Activated T-helper 9 cell treated with anti-CD3 and anti-CD28 coated beads, Interleukin-2, amount 50 U/mL, for 16 hours (primary cell): Measurements from ENCODE around the gene SASS6.
"Not testable (repeated sequence)": the region's sequence is repeated elsewhere in the genome, so short reads cannot be mapped to it uniquely, and the experiment has no call there.

ENCODE experiments used
- DNase-seq: peaks from one replicate; pipeline ENCODE4 v3.0.0-alpha.2; 2020; ENCODE audit warnings: low read depth

The SASS6 gene

DNA sequence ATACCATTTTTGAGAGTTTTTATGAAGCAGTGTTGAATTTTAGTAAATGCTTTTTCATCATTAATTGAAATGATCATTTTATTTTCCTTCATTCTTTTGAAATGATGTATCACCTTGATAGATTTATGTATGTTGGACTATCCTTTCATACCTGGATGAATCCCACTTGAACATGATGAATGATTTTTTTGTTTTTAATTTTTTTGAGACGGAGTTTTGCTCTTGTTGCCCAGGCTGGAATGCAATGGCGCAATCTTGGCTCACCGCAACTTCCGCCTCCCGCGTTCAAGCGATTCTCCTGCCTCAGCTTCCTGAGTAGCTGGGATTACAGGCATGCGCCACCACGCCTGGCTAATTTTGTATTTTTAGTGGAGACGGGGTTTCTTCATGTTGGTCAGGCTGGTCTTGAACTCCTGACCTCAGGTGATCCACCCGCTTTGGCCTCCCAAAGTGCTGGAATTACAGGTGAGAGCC is 85.5 kb downstream of the SASS6 start:
- not testable (repeated sequence) for DNase-seq

DNA sequence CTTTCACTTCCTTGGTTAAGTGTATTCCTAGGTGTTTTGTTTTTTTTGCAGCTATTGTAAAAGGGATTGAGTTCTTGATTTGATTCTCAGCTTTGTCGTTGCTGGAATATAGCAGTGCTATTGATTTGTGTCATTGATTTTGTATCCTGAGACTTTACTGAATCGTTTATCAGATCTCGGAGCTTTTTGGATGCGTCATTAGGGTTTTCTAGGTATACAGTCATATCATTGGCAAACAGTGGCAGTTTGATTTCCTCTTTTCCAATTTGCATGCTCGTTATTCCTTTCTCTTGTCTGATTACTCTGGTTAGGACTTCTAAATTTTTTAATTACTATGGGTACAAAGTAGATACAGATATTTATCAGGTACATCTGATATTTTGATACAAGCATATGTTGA is 87.5 kb downstream of the SASS6 start:
- DNase-seq, result no peak

GRCh38 chr1:100039591-100039990 is 93.1 kb downstream of the SASS6 start:
- DNase-seq, result no peak

GRCh38 chr1:100038660-100039287 is 94.0 kb downstream of the SASS6 start:
- DNase-seq, result peak; percentile 71

- peak; percentile 89 for DNase-seq
These were observed 94.6 kb downstream of the SASS6 start for GRCh38 chr1:100037927-100038659.

GRCh38 chr1:100037656-100037926 is 95.1 kb downstream of the SASS6 start:
- DNase-seq, result no peak

GRCh38 chr1:100036718-100037655 is 95.7 kb downstream of the SASS6 start:
- no peak for DNase-seq

DNA sequence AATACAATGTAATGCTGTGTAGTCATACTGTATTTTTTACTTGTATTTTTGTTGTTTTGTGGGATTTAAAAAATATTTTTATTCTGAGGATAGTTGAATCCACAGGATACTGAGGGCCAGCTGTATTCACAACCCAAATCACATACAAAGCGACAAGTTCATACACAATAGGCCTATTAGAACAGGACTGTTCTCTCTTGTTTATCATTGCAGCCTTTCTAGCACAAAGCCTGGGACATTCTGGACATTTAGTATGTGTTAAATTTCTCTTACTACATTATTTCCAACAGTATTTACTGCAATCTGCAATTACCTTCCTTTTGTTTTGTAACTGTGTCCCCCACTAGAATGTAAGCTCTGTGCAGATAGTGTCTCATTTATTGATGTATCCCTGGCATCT is 97.5 kb downstream of the SASS6 start:
- no peak for DNase-seq

DNA sequence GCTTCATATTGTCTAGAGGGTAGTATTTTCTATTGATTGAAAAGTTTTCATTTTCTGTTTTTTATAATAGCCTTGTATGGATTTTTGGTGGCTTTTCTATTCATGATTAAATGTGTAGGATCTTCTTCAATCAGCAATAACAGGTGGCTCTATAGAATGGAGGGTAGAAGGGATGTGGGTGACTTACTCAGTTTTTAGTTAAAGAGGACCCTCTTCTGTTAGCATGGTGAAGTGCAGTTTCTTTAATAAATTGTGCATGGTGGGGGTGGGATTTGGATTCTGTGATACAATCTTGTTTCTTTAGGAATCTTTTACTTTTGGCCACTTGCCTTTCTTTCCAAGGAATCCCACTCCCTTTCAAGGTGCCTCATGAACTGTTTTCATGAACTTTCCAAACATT is 98.3 kb downstream of the SASS6 start:
- DNase-seq, result no peak
